Rectal smooth muscle tissue (tissue), 1 donor: ENCODE measurements around the gene ATXN10.
"Not testable (repeated sequence)": the region's sequence is repeated elsewhere in the genome, so short reads cannot be mapped to it uniquely, and the experiment has no call there.

Source experiments
- H3K27ac ChIP-seq: one replicate; pipeline ENCODE4 v1.7.0; 2013; ENCODE audit warnings: low read depth, low read length, inconsistent platforms
- H3K27me3 ChIP-seq: one replicate; pipeline ENCODE4 v1.7.0; 2013; ENCODE audit warnings: low read length; ENCODE audit not compliant: control insufficient read depth, insufficient read depth
- H3K36me3 ChIP-seq: one replicate; pipeline ENCODE4 v1.7.0; 2013; ENCODE audit warnings: low read length; ENCODE audit not compliant: control insufficient read depth, insufficient read depth
- H3K4me1 ChIP-seq: one replicate; pipeline ENCODE4 v1.7.0; 2013; ENCODE audit warnings: low read length; ENCODE audit not compliant: control insufficient read depth, insufficient read depth
- H3K4me3 ChIP-seq: one replicate; pipeline ENCODE4 v1.7.0; 2013; ENCODE audit warnings: low read length
- H3K9ac ChIP-seq: one replicate; pipeline ENCODE4 v1.7.0; 2013; ENCODE audit warnings: low read length

Gene ATXN10

GRCh38 chr22:45647532-45648225, 24.0 kb upstream of the ATXN10 start:
- Histone ChIP-seq H3K4me3 (no peak overlapping the region), H3K27me3 (no peaks in the 10 kb centered on the region), H3K36me3 (no peaks in the 10 kb centered on the region), H3K4me1 (no peaks in the 10 kb centered on the region), H3K27ac (no peak overlapping the region), H3K9ac (no peak overlapping the region)

GRCh38 chr22:45648301-45649117, 23.1 kb upstream of the ATXN10 start:
- H3K9ac ChIP-seq = no peak overlapping the region
- H3K4me3 ChIP-seq = no peak overlapping the region
- no peaks in the 10 kb centered on the region for H3K36me3 ChIP-seq
- no peaks in the 10 kb centered on the region for H3K27me3 ChIP-seq
- no peaks in the 10 kb centered on the region for H3K4me1 ChIP-seq
- H3K27ac ChIP-seq = no peak overlapping the region

GRCh38 chr22:45649809-45650208, 21.8 kb upstream of the ATXN10 start:
- H3K27me3 ChIP-seq = no peaks in the 10 kb centered on the region
- no peak overlapping the region for H3K9ac ChIP-seq
- no peaks in the 10 kb centered on the region for H3K36me3 ChIP-seq
- no peaks in the 10 kb centered on the region for H3K4me1 ChIP-seq
- no peak overlapping the region for H3K27ac ChIP-seq
- no peak overlapping the region for H3K4me3 ChIP-seq

GRCh38 chr22:45650721-45651120, 20.9 kb upstream of the ATXN10 start:
- Histone ChIP-seq H3K4me3 (no peak overlapping the region), H3K9ac (no peak overlapping the region), H3K4me1 (no peaks in the 10 kb centered on the region), H3K27ac (no peak overlapping the region), H3K36me3 (no peaks in the 10 kb centered on the region), H3K27me3 (no peaks in the 10 kb centered on the region)

GRCh38 chr22:45651931-45652528, 19.6 kb upstream of the ATXN10 start:
- H3K4me1 ChIP-seq = no peaks in the 10 kb centered on the region
- no peaks in the 10 kb centered on the region for H3K27me3 ChIP-seq
- H3K36me3 ChIP-seq = no peaks in the 10 kb centered on the region
- H3K9ac ChIP-seq = no peak overlapping the region
- H3K4me3 ChIP-seq = no peak overlapping the region
- H3K27ac ChIP-seq = no peak overlapping the region

- Histone ChIP-seq H3K9ac (no peak overlapping the region), H3K36me3 (no peaks in the 10 kb centered on the region), H3K4me3 (no peak overlapping the region), H3K4me1 (no peaks in the 10 kb centered on the region), H3K27ac (no peak overlapping the region), H3K27me3 (no peaks in the 10 kb centered on the region)
Observed at GRCh38 chr22:45656577-45656976, 15.1 kb upstream of the ATXN10 start.

GRCh38 chr22:45657701-45658100, 13.9 kb upstream of the ATXN10 start:
- no peaks in the 10 kb centered on the region for H3K27me3 ChIP-seq
- no peaks in the 10 kb centered on the region for H3K4me1 ChIP-seq
- H3K9ac ChIP-seq = no peak overlapping the region
- no peak overlapping the region for H3K27ac ChIP-seq
- no peaks in the 10 kb centered on the region for H3K36me3 ChIP-seq
- no peak overlapping the region for H3K4me3 ChIP-seq

- Histone ChIP-seq H3K4me1 (no peaks in the 10 kb centered on the region), H3K27ac (no peak overlapping the region), H3K27me3 (no peaks in the 10 kb centered on the region), H3K9ac (no peak overlapping the region), H3K4me3 (no peak overlapping the region), H3K36me3 (no peaks in the 10 kb centered on the region)
Observed at GRCh38 chr22:45664136-45664646, 7.4 kb upstream of the ATXN10 start.

- no peaks in the 10 kb centered on the region for H3K36me3 ChIP-seq
- no peak overlapping the region for H3K27ac ChIP-seq
- H3K9ac ChIP-seq = no peak overlapping the region
- no peak overlapping the region for H3K4me3 ChIP-seq
- H3K27me3 ChIP-seq = no peaks in the 10 kb centered on the region
- H3K4me1 ChIP-seq = peaks cover 1% of the 10 kb centered on the region
Observed at GRCh38 chr22:45667486-45667885, 4.1 kb upstream of the ATXN10 start.

GRCh38 chr22:45670363-45670762, 1.3 kb upstream of the ATXN10 start:
- not testable (repeated sequence) for H3K9ac ChIP-seq, H3K4me3 ChIP-seq, H3K36me3 ChIP-seq, H3K27ac ChIP-seq, H3K27me3 ChIP-seq
- peaks cover 11% of the 10 kb centered on the region for H3K4me1 ChIP-seq

GRCh38 chr22:45670981-45671782, 452 bp upstream of the ATXN10 start:
- no peaks in the 10 kb centered on the region for H3K36me3 ChIP-seq
- H3K27ac ChIP-seq = peak overlapping the region; percentile 74
- H3K4me1 ChIP-seq = peaks cover 11% of the 10 kb centered on the region
- H3K9ac ChIP-seq = peak overlapping the region; percentile 30
- H3K4me3 ChIP-seq = peak overlapping the region; percentile 89
- no peaks in the 10 kb centered on the region for H3K27me3 ChIP-seq
